K562 (cell line): Measurements from ENCODE around the gene TTC16.

ENCODE experiments used
- ELF4 ChIP-seq: fragments of 450-650 bp; formaldehyde crosslinking; IDR thresholded peaks from 2 replicates; pipeline ENCODE4 v1.4.0; 2022; ENCODE audit warnings: missing genetic modification characterization
- FOSL1 ChIP-seq: fragments of 200-800 bp; sonication (Bioruptor generic); conservative IDR thresholded peaks from 2 replicates; pipeline ENCODE4 v1.6.1; 2016; ENCODE audit warnings: missing genetic modification characterization, missing compliant biosample characterization
- FOXM1 ChIP-seq, 2 experiments: fragments of 450-650 bp in 1 of 2; sonication (generic) in 1 of 2; formaldehyde crosslinking in 1 of 2; IDR thresholded peaks; 2 replicates each; pipeline versions ENCODE4 v1.6.1 to v1.9.0; 2017 to 2022; ENCODE audit warnings: low read depth in 2 of 2, mild to moderate bottlenecking in 2 of 2, missing genetic modification reagents in 1 of 2, moderate library complexity in 1 of 2
- JUNB ChIP-seq: fragments of 450-650 bp; formaldehyde crosslinking; conservative IDR thresholded peaks from 2 replicates; pipeline ENCODE4 v1.4.0; 2020; ENCODE audit warnings: mild to moderate bottlenecking
- MEF2A ChIP-seq: IDR thresholded peaks from 2 replicates; pipeline ENCODE4 v1.6.1; 2011; ENCODE audit warnings: low read depth, mild to moderate bottlenecking, low read length, moderate library complexity; ENCODE audit not compliant: control insufficient read depth
- RNF2 ChIP-seq: sonication (generic); IDR thresholded peaks from 2 replicates; pipeline ENCODE4 v1.6.1; 2016
- SMARCB1 ChIP-seq: IDR thresholded peaks from 2 replicates; pipeline ENCODE4 v1.6.1; 2011; ENCODE audit warnings: improper control_type of control experiment, low read depth; ENCODE audit not compliant: insufficient read length
- XRCC3 ChIP-seq: fragments of 450-650 bp; IDR thresholded peaks from 2 replicates; pipeline ENCODE4 v1.6.1; 2017; ENCODE audit warnings: mild to moderate bottlenecking, moderate library complexity
- TF ChIP-seq, protein P1 (sequence below): fragments of 450-650 bp; IDR thresholded peaks from 2 replicates; pipeline ENCODE4 v1.7.1; 2018; ENCODE audit warnings: mild to moderate bottlenecking, low read depth; ENCODE audit not compliant: partially characterized antibody
- TF ChIP-seq, protein P2 (sequence below), 3 experiments: IDR thresholded peaks in 2 of 3; conservative IDR thresholded peaks in 1 of 3; 2 replicates each; pipeline ENCODE4 v1.5.1; 2011 to 2012; ENCODE audit warnings: low read length in 3 of 3, mild to moderate bottlenecking in 3 of 3, control low read depth in 2 of 3, improper control_type of control experiment in 1 of 3, inconsistent platforms in 1 of 3, low read depth in 1 of 3, mixed read lengths in 1 of 3, moderate library complexity in 1 of 3; ENCODE audit not compliant: insufficient read depth in 2 of 3

DNA sequence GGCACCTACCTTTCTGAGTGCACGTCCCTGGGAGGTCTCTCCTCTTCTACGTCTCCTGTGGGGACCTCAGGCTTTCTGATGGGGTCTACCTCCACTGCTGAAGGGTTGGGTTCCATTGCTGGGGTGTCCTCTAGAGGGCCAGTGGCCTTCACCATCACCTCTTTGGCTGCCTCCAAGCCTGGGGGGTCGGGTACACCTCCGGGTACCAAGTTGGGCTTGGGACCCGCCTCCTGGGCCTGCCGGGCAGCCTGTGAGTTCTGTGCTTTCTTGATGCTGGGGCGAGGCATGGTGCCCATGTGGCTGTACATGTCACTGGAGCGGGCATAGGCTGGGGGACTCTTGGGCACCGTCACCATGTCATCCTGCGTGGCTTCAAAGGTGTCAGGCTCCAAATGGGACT lies 58.1 kb downstream of the TTC16 start:
- TF ChIP-seq ELF4 (CRISPR knock-in tag) (no peak), XRCC3 (no peak), MEF2A (no peak), RNF2 (no peak), JUNB (no peak), FOXM1 (IDR thresholded peaks at IDR 0.05; ENCODE audit: low read depth) (no peak), FOXM1 (CRISPR knock-in tag; IDR thresholded peaks at IDR 0.05; ENCODE audit: low read depth) (no peak), FOSL1 (tag) (no peak), SMARCB1 (no peak)
- TF ChIP-seq, protein P1, sequence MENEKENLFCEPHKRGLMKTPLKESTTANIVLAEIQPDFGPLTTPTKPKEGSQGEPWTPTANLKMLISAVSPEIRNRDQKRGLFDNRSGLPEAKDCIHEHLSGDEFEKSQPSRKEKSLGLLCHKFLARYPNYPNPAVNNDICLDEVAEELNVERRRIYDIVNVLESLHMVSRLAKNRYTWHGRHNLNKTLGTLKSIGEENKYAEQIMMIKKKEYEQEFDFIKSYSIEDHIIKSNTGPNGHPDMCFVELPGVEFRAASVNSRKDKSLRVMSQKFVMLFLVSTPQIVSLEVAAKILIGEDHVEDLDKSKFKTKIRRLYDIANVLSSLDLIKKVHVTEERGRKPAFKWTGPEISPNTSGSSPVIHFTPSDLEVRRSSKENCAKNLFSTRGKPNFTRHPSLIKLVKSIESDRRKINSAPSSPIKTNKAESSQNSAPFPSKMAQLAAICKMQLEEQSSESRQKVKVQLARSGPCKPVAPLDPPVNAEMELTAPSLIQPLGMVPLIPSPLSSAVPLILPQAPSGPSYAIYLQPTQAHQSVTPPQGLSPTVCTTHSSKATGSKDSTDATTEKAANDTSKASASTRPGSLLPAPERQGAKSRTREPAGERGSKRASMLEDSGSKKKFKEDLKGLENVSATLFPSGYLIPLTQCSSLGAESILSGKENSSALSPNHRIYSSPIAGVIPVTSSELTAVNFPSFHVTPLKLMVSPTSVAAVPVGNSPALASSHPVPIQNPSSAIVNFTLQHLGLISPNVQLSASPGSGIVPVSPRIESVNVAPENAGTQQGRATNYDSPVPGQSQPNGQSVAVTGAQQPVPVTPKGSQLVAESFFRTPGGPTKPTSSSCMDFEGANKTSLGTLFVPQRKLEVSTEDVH: no peak
- TF ChIP-seq, protein P2, sequence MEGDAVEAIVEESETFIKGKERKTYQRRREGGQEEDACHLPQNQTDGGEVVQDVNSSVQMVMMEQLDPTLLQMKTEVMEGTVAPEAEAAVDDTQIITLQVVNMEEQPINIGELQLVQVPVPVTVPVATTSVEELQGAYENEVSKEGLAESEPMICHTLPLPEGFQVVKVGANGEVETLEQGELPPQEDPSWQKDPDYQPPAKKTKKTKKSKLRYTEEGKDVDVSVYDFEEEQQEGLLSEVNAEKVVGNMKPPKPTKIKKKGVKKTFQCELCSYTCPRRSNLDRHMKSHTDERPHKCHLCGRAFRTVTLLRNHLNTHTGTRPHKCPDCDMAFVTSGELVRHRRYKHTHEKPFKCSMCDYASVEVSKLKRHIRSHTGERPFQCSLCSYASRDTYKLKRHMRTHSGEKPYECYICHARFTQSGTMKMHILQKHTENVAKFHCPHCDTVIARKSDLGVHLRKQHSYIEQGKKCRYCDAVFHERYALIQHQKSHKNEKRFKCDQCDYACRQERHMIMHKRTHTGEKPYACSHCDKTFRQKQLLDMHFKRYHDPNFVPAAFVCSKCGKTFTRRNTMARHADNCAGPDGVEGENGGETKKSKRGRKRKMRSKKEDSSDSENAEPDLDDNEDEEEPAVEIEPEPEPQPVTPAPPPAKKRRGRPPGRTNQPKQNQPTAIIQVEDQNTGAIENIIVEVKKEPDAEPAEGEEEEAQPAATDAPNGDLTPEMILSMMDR (IDR thresholded peaks at IDR 0.05 in 2 of 3, conservative IDR thresholded peaks at IDR 0.05 in 1 of 3; ENCODE audit: insufficient read depth in 2 of 3, low read depth in 1 of 3, low read length in 3 of 3): 0 out of 6 replicates have a peak, but pooled peaks of 1 of the 3 experiments have one; percentile 2
